Esophagus squamous epithelium (tissue), 4 donors: Measurements from ENCODE around the gene ISCU.

ENCODE experiments used
- CTCF ChIP-seq, 6 experiments: fragments of 450-650 bp in 4 of 6; fragments of 200-600 bp in 2 of 6; sonication (generic) in 2 of 6; IDR thresholded peaks; one replicate each; pipeline ENCODE4 v1.5.1; 2016 to 2019; ENCODE audit warnings: antibody characterized with exemption in 6 of 6, mild to moderate bottlenecking in 4 of 6, moderate library complexity in 4 of 6
- POLR2A ChIP-seq, 4 donors: fragments of 450-650 bp; IDR thresholded peaks; one replicate each; pipeline ENCODE4 v1.6.1; 2017; ENCODE audit warnings: antibody characterized with exemption in 4 of 4, mild to moderate bottlenecking in 4 of 4, moderate library complexity in 3 of 4

- TF ChIP-seq CTCF (IDR thresholded peaks at IDR 0.05): peak; percentile 88 to 98 (median 94)
- no peak for TF ChIP-seq POLR2A (IDR thresholded peaks at IDR 0.05)
Observed at GRCh38 chr12:108618079-108618952, 55.9 kb downstream of the ISCU start.
